ENCODE results near the gene TBC1D1.
A peak's percentile ranks its signal among the peaks of the same experiment; 100 is the strongest.

Gene TBC1D1

DNA sequence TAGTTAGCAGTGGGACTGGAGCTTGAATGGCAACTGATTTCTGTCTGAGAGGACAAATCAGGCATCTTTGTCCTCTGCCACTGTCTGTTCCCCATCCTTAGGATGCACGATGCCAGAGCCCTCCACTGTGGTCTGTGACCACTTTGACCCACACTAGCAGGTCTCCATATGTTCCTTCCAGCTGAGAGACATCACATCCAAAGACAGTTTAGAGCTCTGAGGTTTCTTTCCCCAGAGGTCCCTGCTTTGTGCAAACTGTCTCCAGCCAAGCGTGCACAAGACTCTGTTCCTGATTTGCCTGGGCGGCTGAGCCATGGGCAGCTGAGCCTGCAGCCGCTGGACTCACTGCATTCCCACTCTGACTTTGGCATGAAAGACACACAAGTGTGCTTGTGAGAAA lies 167.3 kb downstream of the TBC1D1 start:
- no peak for DNase-seq

DNA sequence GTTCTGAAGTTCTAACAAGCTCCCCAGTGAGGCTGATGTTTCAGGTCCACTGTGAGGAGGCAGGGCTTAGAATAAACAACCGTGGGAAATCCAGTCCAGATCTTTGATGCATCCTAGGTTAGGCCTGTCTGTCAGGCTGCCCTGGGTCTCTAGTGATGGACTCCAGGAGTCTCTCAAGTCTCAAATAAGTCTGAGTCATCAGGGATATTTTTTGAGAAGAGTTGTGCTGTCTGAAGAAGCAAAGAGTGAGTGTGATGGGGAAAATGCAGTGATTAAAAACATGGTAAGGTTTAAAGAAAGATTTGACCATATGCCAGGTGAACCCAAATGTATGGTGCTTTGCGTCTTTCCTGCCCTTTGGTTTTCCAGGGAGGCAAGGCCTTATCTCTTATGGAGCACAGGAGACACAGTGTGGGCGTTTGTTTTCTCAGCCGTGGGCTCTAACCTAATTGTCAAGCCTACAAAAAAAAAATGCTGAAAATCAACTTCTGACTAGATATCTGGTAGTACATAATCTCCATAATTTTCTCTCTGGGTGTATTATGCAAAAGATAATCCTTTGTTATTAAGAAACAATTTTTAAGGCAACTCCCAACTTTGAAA lies 170.0 kb downstream of the TBC1D1 start:
- no peak for DNase-seq

DNA sequence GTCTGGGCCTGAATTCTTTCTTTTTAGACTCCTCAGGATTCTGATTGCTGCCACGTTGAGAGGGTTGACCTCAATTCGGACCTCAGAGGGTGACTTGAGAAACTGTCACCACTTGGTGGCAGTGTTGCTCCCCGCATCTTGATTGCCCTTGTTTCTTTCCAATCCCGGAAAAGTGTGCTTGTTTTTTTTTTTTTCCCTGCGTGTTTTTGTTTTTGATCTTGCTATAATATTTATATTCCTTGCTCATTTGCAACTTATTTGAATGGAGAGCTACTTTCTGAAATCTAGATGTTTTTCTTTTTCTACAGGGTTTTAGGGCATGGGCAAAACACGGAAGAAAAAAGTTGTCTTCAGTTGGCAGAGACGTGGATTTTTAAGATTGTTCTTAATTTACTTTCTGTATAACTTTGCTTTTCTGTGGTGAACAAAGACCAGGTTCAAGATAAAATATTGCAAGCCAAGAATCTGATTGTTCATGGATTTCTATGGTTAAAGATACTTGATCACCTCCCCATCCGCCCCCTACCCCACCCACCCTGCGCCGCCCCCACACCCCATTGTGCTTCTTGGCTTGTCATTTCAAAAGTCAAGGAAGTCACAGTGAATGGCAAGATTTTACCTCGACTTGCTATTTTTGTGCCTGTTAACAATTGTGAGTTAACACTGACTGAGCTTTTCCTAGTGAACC lies 171.3 kb downstream of the TBC1D1 start:
- DNase-seq: peak; percentile 48

DNA sequence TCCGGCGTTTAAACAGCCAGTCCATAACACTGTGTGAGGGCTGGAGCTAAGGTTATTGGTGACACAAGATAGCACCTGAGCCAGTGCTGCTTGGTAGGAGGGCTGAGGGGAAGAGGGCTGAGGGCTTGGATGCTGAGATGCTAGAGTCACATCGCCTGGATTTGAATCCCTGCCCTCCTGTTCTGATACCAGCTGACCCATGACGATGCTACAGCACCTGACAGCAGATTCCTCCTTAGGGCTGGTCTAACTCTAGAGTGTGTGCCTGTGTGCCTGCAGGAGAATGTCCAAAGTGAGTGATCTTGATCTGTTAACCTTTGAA lies 171.9 kb downstream of the TBC1D1 start:
- DNase-seq: no peak

DNA sequence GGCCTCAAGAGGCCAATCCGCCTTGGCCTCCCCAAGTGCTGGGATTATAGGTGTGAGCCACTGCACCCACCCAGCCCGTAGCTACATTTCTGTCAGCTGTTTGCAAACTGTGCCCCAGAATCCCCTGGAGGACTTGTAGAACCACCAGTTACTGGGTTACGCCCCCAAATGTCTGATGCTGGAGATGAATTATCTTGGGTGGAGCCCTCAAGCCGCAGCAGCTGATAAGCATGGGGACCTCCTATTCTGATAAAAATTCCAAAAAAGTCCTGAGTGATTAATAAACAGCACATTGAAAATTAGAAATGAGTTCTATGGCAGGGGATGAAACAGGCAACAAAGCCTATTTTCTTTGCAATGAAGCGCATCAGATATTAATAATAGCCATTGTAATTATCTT lies 174.3 kb downstream of the TBC1D1 start:
- no peak for DNase-seq

DNA sequence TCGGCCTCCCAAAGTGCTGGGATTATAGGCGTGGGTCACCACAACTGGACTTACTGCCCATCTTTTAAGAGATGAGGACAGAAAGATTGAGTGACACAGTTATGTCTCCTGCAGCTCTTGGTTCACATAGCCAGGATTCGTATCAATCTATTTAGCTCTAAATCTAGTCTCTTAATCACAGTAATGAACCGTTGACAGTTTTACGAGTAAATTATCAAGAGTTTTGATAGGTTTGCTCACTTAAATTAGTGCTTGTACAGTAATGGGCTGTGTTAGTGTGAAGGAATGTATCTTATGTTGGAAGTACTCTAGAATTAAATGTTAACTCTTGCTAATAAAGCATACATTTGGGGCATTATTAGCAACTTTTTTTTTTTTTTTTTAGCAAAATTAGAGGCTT lies 175.0 kb downstream of the TBC1D1 start:
- no peak for DNase-seq

DNA sequence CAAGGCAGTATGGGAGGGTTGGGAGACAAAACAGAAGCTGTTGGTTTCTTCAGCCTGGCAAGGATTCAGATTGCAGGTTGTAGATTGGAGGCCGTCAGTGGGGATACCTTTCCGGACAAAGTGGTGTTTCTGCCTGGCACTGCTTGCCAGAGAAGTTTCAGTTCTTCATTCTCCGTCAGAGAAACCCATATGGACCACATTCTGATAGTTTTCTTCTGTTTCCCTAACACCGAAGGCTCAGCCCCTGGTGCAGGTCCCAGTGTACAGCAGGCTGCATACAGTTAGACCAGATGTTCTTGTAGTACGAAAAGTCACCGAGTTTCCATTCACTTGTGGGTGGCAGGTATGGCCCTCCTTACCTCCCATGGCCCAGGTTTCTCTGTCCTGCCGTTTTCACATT lies 176.6 kb downstream of the TBC1D1 start:
- DNase-seq: no peak

DNA sequence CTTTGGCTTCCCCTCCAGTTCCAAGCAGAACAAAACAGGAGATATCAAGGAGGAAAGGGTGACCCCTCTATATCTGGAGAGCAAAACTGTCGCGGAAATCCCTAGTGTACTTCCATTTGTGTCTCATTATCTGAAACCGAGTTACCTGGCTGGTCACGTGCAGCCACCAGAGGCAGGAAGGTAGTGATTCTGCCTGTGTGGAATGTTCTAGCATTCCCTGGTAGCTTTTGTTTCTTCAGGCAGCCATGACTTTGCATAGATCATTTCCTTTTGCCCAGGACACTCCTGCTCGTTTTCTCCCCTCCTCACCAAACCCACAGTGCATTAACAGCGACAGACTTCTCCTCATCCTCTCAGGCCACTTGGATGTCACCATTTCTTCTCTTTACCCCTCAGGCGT lies 177.2 kb downstream of the TBC1D1 start:
- DNase-seq: no peak

DNA sequence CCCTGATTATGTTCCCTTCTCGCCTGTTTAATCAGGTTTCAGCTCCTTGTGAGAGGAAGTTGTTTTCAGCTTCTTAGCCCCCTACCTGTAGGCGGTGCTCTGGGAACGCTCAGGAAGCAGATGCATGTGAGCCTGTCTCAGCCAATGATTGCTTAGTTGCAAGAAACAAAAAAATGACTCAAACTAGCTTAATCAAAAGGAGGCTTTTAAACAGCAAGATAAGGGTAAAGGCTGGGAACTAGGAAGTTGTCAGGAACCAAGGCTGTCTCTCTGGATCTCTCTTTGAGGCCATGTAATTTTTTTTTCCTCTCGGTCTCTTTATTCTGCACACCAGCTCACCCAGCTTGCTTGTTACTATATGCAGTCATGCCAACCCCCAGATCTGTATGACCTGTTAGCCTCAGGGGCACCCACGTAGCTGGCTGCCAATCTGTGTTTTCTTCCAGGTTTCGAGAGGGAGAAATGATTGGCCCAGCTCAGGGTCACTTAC lies 178.4 kb downstream of the TBC1D1 start:
- DNase-seq: no peak

DNA sequence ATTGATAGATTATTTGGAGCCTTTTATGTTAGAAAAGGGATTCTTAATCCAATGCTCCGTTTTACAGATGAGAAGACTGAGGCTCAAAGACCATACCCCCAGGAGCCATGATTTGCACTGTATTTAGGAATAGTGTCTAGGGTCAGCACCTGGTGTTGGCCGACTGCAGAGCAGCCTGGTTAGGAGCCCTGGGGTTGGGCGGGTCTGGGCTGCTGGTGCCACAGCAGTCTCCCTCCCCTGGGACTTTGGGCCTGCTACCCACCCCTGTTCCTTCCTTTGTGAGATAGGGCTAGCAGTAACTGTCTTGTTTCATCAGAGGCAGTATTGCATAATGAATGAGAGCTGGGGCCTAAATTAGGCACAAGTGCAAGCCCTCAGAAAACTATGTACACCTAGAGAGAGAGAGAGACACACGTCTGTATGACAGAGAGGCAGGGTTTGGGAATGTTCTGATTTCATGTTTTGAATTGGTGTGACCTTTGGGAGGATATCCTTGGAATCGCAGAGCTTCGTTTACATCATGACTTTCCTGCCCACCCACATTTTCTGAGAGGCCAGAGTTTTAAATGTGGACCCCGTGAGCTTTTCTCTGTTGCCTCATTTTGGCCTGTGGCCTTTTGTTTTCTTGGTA lies 181.0 kb downstream of the TBC1D1 start:
- DNase-seq: no peak

DNA sequence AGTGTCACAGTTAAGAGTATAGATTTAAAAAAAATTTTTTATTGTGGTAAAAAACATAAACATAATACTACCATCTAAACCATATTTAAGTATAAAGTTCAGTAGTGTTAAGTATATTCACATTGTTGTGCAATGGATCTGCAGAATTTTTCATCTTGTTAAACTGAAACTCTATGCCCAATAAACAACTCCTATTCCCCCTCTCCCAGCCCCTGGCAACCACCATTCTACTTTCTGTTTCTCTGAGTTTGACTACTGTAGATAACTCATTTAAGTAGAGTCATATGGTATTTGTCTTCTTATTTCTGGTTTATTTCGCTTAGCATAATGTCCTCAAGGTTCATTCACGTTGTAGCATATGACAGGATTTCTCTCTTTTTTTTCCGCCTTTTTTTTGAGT lies 181.7 kb downstream of the TBC1D1 start:
- DNase-seq: no peak

DNA sequence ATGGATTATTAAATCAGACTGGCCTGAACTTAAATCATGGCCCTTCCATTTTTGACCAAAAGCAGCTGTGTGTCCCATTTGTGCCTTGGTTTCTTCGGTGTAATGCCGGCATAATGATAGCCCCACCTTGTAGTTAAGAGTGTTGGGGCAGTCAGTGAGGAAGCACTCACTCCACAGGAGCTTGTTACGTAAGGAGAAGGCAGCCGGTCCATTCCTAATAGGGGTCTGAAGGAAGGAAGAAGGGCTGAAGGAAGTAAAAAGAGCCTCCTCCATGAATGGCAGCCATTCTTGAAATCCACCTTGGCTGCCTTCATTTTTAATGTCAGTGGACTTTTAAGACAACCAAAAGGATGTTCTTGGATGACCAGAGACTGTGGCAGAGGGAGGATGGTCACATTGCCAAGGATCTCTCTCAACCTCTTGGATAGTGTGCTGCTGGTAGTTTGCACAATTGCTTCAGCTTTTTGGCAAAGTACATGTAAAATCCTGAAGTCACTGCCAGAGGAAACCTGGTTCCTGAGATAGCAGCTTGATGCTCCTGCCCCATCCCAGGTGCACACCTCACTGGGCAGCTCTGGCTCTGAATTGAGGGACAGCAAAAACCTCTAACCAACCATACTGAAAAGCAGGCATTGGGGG lies 182.8 kb downstream of the TBC1D1 start:
- no peak for DNase-seq

DNA sequence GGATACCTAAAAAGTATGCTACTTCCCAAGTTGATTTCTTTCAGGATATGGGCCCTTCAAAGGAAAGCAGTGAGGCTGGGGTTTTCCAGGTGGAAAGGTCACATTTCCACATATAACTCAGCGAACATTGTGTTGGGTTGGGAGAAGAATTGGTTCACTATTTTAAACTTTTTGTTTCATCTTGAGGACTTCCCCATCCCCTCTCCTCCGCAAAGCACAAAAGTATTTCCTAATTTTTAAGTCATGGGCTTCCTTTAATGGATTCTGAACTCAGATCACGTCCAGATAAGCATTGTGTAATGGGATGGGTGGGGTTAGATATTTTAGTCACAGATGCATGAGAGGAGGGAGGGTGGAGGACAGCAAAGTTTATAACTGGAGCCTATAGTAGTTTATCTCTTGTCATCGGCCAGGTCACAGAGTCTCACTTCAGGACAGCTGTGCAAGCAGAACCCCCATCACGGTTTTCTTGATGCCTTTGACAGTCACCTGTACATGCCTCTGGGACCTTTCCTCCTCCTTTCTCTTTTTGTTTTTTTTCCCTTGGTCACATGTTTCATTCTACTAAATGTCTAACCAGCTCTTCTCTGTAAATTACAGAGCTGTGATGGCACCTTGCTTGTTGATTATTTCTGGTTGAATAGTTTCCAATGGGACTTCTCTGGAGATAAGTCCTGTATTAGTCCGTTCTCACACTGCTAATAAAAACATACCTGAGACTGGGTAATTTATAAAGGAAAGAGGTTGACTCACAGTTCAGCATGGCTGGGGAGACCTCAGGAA lies 184.7 kb downstream of the TBC1D1 start:
- DNase-seq: no peak

DNA sequence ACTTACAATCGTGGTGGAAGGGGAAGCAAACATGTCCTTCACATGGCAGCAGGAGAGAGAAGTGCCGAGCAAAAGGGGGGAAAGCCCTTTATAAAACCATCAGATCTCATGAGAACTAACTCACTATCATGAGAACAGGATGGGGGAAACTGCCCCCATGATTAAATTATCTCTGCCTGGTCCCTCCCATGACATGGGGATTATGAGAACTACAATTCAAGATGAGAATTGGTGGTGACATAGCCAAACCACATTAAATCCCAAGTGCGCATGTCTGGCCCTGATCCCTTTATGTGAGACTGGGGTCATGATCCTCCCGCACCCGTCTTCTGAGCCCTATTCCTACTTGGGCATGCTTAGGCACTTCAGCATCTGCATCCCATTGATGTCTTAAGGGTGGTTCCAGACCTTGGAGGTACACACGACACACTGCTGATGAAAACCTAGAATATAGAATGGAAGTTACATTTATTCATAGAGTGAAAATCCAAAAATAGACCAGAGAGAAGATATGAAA lies 185.3 kb downstream of the TBC1D1 start:
- no peak for DNase-seq

DNA sequence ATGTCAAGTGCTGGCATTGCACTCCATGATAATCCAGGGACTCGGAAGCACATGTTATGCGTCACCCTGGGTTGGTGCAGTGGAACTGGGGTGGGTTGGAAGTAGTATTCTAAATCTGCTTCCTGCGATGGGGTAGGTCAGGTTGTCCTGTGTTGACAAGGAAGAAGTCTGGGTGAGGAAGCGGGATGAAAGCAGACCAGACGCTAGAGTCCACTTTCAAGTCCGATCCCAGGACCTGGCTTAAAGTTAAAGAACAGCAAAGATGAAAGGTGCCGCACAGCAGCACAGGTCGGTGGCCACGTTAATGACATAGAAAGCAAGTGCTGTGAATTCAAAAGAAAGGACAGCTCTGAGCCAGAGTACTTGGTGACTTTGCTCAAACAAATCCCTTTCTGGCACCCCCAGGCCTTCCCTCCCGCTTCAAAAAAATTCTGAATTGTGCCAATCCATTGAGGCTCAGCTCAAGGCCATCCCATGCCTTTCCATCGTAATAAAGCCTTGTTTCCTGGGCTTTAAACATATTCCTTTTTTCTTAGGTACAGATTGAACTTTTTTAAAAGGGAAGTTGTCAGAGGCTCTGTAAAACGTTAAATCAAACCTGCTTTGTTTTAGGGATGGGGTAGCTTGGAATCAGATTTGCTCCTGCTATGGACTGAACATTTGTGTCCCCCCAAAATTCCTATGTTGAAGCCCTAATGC lies 187.1 kb downstream of the TBC1D1 start:
- no peak for DNase-seq

DNA sequence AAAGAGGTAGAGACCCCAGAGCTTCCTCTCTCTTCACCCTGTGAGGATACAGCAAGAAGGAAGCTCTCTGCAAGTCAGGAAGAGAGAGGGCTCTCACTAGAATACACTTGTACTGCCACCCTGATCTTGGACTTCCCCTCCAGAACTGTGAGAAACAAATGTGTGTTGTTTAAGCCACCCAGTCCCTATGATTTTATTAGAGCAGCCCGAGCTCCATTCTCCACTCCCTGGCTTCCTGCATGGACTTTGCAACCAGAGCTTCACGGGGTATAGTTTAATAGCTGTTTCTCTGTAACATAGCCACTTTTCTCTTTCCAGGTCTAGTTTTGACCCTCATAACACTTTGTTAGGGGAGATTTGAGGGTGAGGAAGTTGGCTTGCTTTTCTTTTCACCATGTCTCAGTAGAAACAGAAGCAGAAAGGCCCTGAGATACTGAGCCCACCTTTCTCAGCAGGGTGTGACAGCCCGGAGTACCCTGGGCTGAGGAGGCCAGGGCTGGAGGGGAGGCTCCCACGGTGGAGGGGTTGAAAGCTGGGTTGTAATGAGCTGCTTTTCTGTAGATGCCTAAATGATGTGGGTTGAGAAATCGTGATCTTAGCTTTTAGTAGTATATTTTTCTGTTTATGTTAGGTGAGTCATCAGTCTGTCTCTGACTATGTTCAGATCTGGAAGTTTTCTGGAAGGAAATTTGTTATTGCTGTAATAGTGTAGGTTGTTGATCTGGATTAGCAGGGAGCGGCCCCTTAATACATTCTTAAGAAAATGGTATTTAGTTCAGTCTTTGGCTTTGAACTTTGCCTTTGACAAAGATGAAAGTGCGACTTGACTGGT lies 187.9 kb downstream of the TBC1D1 start:
- DNase-seq: no peak

DNA sequence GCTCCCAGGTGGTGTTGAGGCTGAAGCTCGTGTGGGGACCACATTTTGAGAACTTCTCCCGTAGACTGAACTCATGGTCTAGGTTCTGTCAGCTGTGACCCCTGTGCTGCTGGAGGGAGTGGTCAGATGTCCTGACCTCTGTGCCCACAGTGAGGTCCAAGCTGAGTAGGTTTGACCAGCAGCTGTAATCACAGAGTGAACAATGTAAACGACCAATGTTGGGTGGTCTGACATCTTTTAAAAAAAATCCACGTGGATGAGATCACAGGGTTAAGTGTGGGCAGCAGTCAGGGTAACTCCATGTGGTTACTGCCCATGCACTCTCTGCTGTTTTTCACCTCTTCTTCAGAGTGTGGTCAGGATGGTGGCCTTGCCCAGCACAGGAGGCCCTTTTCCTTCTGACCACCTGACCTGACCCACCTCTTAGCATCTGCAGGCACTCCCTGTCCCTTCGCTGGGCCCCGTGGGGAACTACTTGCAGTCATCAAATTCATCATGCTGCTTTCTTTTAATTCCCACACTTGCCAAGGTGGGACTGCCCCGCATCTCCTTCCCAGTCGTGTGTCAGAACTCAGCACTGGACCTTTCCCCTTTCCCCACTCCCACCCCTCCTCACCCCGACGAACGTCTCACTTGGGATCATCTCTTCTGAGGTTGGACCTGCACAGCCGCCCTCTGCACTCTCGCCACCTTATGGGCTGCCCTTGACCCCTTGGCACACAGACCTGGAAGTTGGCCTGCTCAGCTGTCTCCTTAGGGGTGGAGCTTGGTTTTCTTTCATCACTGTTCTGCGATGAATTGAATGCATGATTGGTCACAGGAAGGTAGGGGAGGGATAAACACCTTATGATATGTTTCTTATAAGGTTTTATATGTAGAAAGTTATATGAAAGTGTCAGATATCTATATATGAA lies 189.4 kb downstream of the TBC1D1 start:
- no peak for DNase-seq

DNA sequence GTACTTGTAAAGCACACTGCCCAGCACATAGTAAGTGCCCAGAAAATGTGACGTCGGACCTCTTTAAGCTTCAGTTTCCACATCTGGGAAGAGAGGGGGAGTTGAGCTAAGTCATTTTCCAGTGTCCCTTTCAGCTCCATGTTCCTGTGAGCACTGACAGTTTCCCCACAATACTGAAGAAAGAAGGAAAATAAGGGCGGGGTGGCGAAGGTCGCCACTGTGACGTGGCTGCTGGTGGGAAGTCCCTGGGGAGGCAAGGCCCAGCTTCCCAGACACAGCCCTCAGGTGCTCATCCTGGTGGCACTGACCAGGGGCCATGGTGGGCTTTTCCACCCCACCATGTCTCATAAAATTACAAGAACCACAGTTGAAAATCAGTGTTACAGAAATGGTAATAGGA lies 191.1 kb downstream of the TBC1D1 start:
- DNase-seq: no peak

DNA sequence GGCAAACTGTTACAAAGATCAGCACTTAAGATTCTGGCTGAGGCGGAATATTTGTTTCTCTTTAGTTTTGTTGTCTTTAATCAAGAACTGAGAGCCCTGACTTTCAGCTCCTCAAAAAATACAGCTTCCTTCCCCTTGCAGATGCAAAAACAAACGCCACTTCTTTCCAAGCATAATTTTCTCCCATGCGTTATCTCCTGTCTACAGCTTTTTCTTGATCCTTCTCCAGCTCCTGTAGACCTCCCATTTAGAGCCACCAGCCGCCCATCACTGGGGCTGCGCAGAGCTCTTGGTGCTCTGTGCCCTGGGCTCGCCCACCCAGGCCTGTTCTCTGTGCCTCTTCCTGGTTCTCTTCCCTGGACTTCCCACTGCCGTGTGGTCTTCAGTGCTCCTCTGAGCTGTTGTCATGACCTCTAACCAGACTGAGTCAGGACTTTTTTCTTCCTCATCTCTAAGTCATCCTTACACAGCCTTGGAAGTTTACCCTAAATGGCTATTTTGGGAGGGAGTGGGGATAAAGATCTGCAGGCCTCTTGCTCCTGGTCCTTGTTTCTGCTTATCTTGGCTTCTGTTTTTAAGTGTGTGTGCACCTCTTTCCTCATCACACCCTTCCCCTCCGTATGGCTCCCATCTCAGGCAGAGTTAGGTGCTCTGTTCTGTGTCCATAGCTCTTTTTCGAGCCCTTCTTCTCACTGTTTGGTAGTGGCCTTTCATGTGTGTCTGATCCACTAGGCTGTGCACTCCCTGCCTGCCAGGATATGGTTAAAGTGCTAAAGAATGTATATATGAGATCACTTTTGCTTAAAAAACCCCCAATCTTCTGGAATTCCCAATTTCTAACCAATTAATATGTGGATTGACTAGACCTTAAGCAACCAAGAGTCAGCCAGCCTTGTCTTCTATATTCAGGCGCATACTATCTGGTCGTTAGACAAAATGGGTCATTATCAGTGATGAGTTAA lies 191.8 kb downstream of the TBC1D1 start:
- no peak for DNase-seq

Data from effector CD8-positive, alpha-beta T cell (primary cell).